Psoas muscle (tissue), 8 donors: Measurements from ENCODE around the gene PEX26. TPM values are rescaled to one million over a fixed set of nuclear protein-coding genes. Genes with fewer than 3 reads are reported as not detected.
"Not testable (repeated sequence)": the region's sequence is repeated elsewhere in the genome, so short reads cannot be mapped to it uniquely, and the experiment has no call there.

Source experiments
- ATAC-seq, 4 donors: fragments of 200-7000 bp; cut with Tn5 transposase; one replicate each; pipeline ENCODE4 v1.9.1; 2020; ENCODE audit warnings: moderate library complexity in 3 of 4, mild to moderate bottlenecking in 2 of 4
- DNase-seq, 2 donors: peaks; one replicate each; pipeline ENCODE4 v3.0.0-alpha.2; 2020
- H3K27ac ChIP-seq: fragments of 200-600 bp; one replicate; pipeline ENCODE4 v1.8.0; 2022
- H3K27me3 ChIP-seq, 3 donors: fragments of 200-600 bp in 1 of 3; one replicate each; pipeline versions ENCODE4 v1.6.1 to v1.8.0; 2013 to 2022; ENCODE audit warnings: low read length in 2 of 3, mild to moderate bottlenecking in 2 of 3, moderate library complexity in 1 of 3; ENCODE audit not compliant: insufficient read depth in 3 of 3
- H3K36me3 ChIP-seq, 2 donors: fragments of 200-600 bp in 1 of 2; one replicate each; pipeline versions ENCODE4 v1.6.1 to v1.8.0; 2013 to 2022; ENCODE audit warnings: low read depth in 1 of 2, mild to moderate bottlenecking in 1 of 2, moderate library complexity in 1 of 2; ENCODE audit not compliant: insufficient read depth in 1 of 2
- H3K4me1 ChIP-seq: fragments of 200-600 bp; one replicate; pipeline ENCODE4 v1.8.0; 2022
- H3K4me3 ChIP-seq: fragments of 200-600 bp; one replicate; pipeline ENCODE4 v1.8.0; 2022; ENCODE audit warnings: mild to moderate bottlenecking
- H3K9me3 ChIP-seq: fragments of 200-600 bp; one replicate; pipeline ENCODE4 v1.8.0; 2022
- WGBS, 3 donors: extraction: QIAGEN DNeasy Blood & Tissue Kit; methylation state at CpG; one replicate each; pipeline versions ENCODE4 v1.1.6 to v1.1.7; 2013; 5-methylcytosine and 5-hydroxymethylcytosine counted together
- intact Hi-C, 2 donors: fragments of 100-400 bp; cut with DNase I; formaldehyde crosslinking; loops; one replicate each; pipeline versions ENCODE4 v1.11.0 to v1.14.2; 2022
- polyA plus RNA-seq, 3 donors: library from polyadenylated mRNA; stranded (reverse); fragments of 200-250 nt; gene quantifications; one replicate each; pipeline ENCODE4 v1.2.3, GENCODE V29; 2013
- total RNA-seq, 4 donors: library from RNA; stranded (reverse); fragmentation: NEBNext Ultra II Directional in 2 of 4; extraction: Animal tissue kit (Norgen Biotek cat#: 25700) in 2 of 4; gene quantifications; one replicate each; pipeline versions ENCODE4 v1.2.1 to v1.2.4, GENCODE V29; 2021 to 2023
- TF ChIP-seq, protein P1 (sequence below): fragments of 200-600 bp; IDR thresholded peaks from one replicate; pipeline ENCODE4 v1.8.0; 2022; ENCODE audit warnings: antibody characterized with exemption
- donor health status: healthy with polysubstance abuse.
- donor health status: DM: no; HTN: no; CAD: no; lungs with moderate emphysema.
- donor health status: Bipolar disorder and iron deficiency.
- donor health status: healthy.
- donor health status: DM: yes; HTN: yes; CAD: no.
- donor health status: DM: no; HTN: no; CAD: no.
- donor health status: DM: no; HTN: no; CAD: no.
- donor health status: DM: yes; HTN: yes; CAD: no.

The PEX26 gene
- total and polyA plus RNA-seq, 7 donors: 11.2 to 23.4 (median 18.8) TPM

GRCh38 chr22:18120857-18121256, 43.1 kb downstream of the PEX26 start:
- TF ChIP-seq, protein P1, sequence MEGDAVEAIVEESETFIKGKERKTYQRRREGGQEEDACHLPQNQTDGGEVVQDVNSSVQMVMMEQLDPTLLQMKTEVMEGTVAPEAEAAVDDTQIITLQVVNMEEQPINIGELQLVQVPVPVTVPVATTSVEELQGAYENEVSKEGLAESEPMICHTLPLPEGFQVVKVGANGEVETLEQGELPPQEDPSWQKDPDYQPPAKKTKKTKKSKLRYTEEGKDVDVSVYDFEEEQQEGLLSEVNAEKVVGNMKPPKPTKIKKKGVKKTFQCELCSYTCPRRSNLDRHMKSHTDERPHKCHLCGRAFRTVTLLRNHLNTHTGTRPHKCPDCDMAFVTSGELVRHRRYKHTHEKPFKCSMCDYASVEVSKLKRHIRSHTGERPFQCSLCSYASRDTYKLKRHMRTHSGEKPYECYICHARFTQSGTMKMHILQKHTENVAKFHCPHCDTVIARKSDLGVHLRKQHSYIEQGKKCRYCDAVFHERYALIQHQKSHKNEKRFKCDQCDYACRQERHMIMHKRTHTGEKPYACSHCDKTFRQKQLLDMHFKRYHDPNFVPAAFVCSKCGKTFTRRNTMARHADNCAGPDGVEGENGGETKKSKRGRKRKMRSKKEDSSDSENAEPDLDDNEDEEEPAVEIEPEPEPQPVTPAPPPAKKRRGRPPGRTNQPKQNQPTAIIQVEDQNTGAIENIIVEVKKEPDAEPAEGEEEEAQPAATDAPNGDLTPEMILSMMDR: no peak
- H3K4me1 ChIP-seq: peaks cover 61% of the 10 kb centered on the region
- WGBS, 3 donors: 66 to 81% (median 70%) methylated on average over 4 of the region's 4 CpGs
- H3K36me3 ChIP-seq: peaks cover 0 to 37% of the 10 kb centered on the region in 2 donors
- no peaks in the 10 kb centered on the region for H3K27me3 ChIP-seq
- H3K4me3 ChIP-seq: no peak overlapping the region
- intact Hi-C loops: no loop called here
- no peaks in the 10 kb centered on the region for H3K9me3 ChIP-seq
- H3K27ac ChIP-seq: peak overlapping the region; percentile 92
- no peak for ATAC-seq
- DNase-seq: no peak

GRCh38 chr22:18121506-18121905, 43.7 kb downstream of the PEX26 start:
- DNase-seq: no peak
- Histone ChIP-seq H3K4me3 (no peak overlapping the region), H3K27ac (no peak overlapping the region)

GRCh38 chr22:18121954-18122554, 44.3 kb downstream of the PEX26 start:
- no peak for DNase-seq
- H3K4me1 ChIP-seq: peaks cover 50% of the 10 kb centered on the region
- H3K9me3 ChIP-seq: no peaks in the 10 kb centered on the region
- H3K36me3 ChIP-seq: peaks cover 0 to 49% of the 10 kb centered on the region in 2 donors
- TF ChIP-seq, protein P1: no peak
- 78 to 89% (median 87%) methylated on average over 5 of the region's 5 CpGs for WGBS, 3 donors
- no peak overlapping the region for H3K4me3 ChIP-seq
- no peak overlapping the region for H3K27ac ChIP-seq
- no peak for ATAC-seq
- no peaks in the 10 kb centered on the region for H3K27me3 ChIP-seq
- intact Hi-C loops: no loop called here

More at GRCh38 chr22:18121506-18121905, 43.7 kb downstream of the PEX26 start:
- intact Hi-C loops: no loop called here
- Histone ChIP-seq H3K27me3 (no peaks in the 10 kb centered on the region), H3K4me1 (peaks cover 55% of the 10 kb centered on the region), H3K9me3 (no peaks in the 10 kb centered on the region), H3K36me3 (peaks cover 0 to 44% of the 10 kb centered on the region in 2 donors)
- no peak for ATAC-seq
- TF ChIP-seq, protein P1: no peak
- WGBS, 3 donors: 76 to 88% (median 88%) methylated on average over 13 of the region's 13 CpGs

DNA sequence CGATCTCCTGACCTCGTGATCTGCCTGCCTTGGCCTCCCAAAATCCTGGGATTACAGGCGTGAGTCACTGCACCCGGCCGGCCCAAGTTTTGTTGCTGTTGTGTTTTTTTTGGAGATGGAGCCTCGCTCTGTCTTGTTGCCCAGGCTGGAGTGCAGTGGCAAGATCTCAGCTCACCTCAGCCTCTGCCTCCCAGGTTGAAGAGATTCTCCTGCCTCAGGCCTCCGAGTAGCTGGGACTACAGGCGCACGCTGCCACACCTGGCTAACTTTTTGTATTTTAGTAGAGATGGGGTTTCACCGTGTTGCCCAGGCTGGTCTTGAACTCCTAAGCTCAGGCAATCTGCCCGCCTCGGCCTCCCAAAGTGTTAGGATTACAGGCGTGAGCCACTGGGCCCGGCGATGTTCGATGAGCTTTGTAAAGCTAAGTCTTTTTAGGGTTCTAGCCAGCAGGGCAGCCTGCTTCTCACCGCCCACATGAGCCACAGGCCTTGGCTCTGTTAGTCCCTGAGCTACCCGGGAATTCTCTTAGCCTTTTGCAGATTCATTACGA, 45.8 kb downstream of the PEX26 start:
- H3K27ac ChIP-seq, H3K4me3 ChIP-seq, DNase-seq, H3K9me3 ChIP-seq, H3K27me3 ChIP-seq, ATAC-seq: not testable (repeated sequence)
- intact Hi-C loops: loop anchor here in 1 of 2 donors (1.0 kb wide), 1 partner anchor 12 kb away; no protein-coding TSS in a partner anchor
- WGBS, 3 donors: 89 to 92% (median 90%) methylated on average over 19 of the region's 19 CpGs
- Histone ChIP-seq H3K4me1 (peaks cover 39% of the 10 kb centered on the region), H3K36me3 (peaks cover 0 to 61% of the 10 kb centered on the region in 2 donors)

- Histone ChIP-seq H3K9me3 (no peaks in the 10 kb centered on the region), H3K36me3 (peaks cover 0 to 90% of the 10 kb centered on the region in 2 donors), H3K27me3 (no peaks in the 10 kb centered on the region), H3K4me3 (no peak overlapping the region), H3K4me1 (peaks cover 9% of the 10 kb centered on the region), H3K27ac (no peak overlapping the region)
- DNase-seq (no peak), ATAC-seq (no peak)
- intact Hi-C loops: no loop called here
- 96 to 98% (median 98%) methylated on average over 18 of the region's 18 CpGs for WGBS, 3 donors
- TF ChIP-seq, protein P1: no peak
Measured at GRCh38 chr22:18126606-18127005, 48.8 kb downstream of the PEX26 start.
